K562 treated with DMSO at 1 percent for 24 hours (cell line): Measurements from ENCODE around the gene CACHD1. TPM values are rescaled to one million over a fixed set of nuclear protein-coding genes. Genes with fewer than 3 reads are reported as not detected.

Experiments
- total RNA-seq: library from RNA; unstranded; fragments of 300-600 nt; gene quantifications from 2 replicates; pipeline ENCODE4 v1.2.3, GENCODE V29; 2022; ENCODE audit warnings: low read depth; ENCODE audit not compliant: insufficient read depth

CACHD1 gene
- total RNA-seq, result not detected in 2 replicates

GRCh38 chr1:64469977-64470664 lies at the start of gene CACHD1:
Gene CACHD1 (plus strand): TSS chr1:64470129. CDS start chr1:64470745, 616 bp downstream.

